Neural crest cell (in vitro differentiated cells): ENCODE results near the gene PLXND1. TPM values are rescaled to one million over a fixed set of nuclear protein-coding genes. Genes with fewer than 3 reads are reported as not detected.

Experiments used
- DNase-seq: peaks from one replicate; pipeline ENCODE4 v3.0.0; 2021; ENCODE audit warnings: low read depth, mixed read lengths, low spot score
- H3K27ac Mint-ChIP-seq: one replicate; pipeline ENCODE4 v1.8.0; 2021; ENCODE audit warnings: mild to moderate bottlenecking, mixed read lengths; ENCODE audit not compliant: unreplicated experiment
- H3K27me3 Mint-ChIP-seq: 2 replicates; pipeline ENCODE4 v1.8.0; 2021; ENCODE audit warnings: low read depth, mild to moderate bottlenecking, mixed read lengths
- H3K36me3 Mint-ChIP-seq: 2 replicates; pipeline ENCODE4 v1.8.0; 2021; ENCODE audit warnings: low read depth, mild to moderate bottlenecking, mixed read lengths
- H3K4me1 Mint-ChIP-seq: 2 replicates; pipeline ENCODE4 v1.8.0; 2021; ENCODE audit warnings: mixed read lengths
- H3K4me3 Mint-ChIP-seq: one replicate; pipeline ENCODE4 v1.8.0; 2021; ENCODE audit warnings: mild to moderate bottlenecking, mixed read lengths
- H3K9me3 Mint-ChIP-seq: 2 replicates; pipeline ENCODE4 v1.8.0; 2021; ENCODE audit warnings: mixed read lengths
- total RNA-seq: library from RNA; stranded (reverse); gene quantifications from 2 replicates; pipeline ENCODE4 v1.2.1, GENCODE V29; 2021
- TF ChIP-seq, protein P1 (sequence below): fragments of 200-600 bp; sonication (generic); conservative IDR thresholded peaks from 2 replicates; pipeline ENCODE4 v1.5.0; 2021; ENCODE audit warnings: antibody characterized with exemption, mild to moderate bottlenecking

The PLXND1 gene
- total RNA-seq, 1 donor from 2014 or later: 39.4 TPM

GRCh38 chr3:129618186-129618820 lies 11.8 kb upstream of the PLXND1 start:
- Mint-ChIP-seq H3K27ac (peak overlapping the region; percentile 27), H3K4me1 (peaks cover 27% of the 10 kb centered on the region), H3K27me3 (no peaks in the 10 kb centered on the region), H3K9me3 (no peaks in the 10 kb centered on the region), H3K36me3 (no peaks in the 10 kb centered on the region), H3K4me3 (no peak overlapping the region)
- TF ChIP-seq, protein P1, sequence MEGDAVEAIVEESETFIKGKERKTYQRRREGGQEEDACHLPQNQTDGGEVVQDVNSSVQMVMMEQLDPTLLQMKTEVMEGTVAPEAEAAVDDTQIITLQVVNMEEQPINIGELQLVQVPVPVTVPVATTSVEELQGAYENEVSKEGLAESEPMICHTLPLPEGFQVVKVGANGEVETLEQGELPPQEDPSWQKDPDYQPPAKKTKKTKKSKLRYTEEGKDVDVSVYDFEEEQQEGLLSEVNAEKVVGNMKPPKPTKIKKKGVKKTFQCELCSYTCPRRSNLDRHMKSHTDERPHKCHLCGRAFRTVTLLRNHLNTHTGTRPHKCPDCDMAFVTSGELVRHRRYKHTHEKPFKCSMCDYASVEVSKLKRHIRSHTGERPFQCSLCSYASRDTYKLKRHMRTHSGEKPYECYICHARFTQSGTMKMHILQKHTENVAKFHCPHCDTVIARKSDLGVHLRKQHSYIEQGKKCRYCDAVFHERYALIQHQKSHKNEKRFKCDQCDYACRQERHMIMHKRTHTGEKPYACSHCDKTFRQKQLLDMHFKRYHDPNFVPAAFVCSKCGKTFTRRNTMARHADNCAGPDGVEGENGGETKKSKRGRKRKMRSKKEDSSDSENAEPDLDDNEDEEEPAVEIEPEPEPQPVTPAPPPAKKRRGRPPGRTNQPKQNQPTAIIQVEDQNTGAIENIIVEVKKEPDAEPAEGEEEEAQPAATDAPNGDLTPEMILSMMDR: no peak
- no peak for DNase-seq

DNA sequence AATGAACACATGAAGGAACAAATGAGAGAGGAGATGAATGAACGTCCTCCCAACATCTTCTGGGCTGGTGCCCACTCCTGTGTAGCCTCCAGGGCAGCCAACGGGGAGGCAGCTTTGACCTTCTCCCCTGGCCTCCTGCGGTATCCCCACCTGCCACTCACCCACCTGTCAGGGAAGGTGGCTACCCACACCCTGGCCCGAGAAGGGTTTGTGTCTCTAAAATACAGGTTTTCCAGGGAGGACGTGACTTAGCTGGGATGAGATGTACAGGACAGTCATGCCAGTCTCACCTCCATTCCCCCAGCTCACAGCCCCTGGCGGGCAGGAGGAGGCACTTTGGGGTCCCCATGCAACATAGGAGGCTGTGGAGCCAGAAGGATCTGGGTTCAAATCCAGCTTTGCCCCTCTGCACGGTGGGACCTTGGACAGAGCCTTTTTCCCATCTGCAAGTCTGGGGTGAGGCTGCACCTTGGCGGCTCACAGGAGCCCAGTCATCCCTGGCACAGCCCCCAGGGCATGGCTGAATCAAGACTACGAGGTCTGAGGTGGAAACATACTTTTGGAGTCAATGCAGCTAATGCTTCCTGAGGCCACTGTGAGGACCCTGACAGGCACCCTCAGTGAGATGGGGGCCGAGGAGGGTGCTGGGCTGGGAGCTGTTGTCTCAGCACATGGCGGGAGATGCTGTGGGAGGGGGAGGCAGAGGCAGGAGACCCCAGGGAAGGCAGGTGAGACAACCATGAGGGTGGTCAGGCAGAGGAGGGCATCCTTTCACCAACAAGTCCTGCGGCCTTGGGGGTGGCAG lies 11.1 kb upstream of the PLXND1 start:
- Mint-ChIP-seq H3K36me3 (no peaks in the 10 kb centered on the region), H3K4me1 (peaks cover 27% of the 10 kb centered on the region), H3K27me3 (no peaks in the 10 kb centered on the region), H3K27ac (no peak overlapping the region), H3K9me3 (no peaks in the 10 kb centered on the region), H3K4me3 (no peak overlapping the region)
- TF ChIP-seq, protein P1: no peak
- no peak for DNase-seq

DNA sequence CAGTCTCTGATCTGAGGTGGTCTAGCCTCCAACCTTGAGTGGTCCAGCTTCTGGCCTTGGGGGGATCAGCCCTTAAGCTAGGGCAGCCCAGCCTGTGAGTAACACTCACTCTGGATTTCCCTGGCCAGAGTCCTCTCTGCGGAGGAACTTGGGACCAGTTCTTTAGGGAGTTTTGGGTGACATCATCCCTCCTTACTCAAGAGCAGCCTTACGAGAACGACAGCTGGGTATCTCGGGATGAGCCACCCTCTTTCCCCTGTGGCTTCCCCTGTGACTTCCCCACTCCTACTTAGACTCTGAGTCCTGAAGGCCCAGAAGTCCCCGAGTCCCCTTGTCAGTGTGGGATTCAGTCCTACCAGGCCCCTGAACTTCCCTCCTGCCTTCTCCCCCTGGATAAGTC lies 10.2 kb upstream of the PLXND1 start:
- DNase-seq: no peak
- Mint-ChIP-seq H3K9me3 (no peaks in the 10 kb centered on the region), H3K27ac (no peak overlapping the region), H3K27me3 (no peaks in the 10 kb centered on the region), H3K4me3 (peak overlapping the region; percentile 43), H3K36me3 (no peaks in the 10 kb centered on the region), H3K4me1 (peaks cover 25% of the 10 kb centered on the region)
- TF ChIP-seq, protein P1: no peak

DNA sequence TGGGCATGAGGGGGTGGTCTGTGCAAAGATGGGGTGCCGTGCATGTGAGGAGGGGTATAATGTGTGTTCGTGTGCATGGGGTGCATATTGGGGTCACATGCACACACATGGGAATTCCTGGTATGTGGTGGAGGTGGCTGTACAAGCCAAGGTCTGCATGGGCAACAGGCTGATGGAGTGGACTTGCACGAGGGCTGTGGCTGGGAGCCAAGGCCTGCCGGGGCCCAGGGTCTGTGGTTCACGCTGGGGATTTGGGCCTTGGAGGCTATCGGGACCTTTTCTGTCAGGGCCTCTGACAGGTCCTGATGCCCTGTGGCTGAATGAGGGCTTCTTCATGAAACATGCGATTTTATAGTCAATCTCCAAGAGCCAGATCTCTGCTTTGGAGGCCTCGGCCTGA lies 9.8 kb upstream of the PLXND1 start:
- Mint-ChIP-seq H3K36me3 (no peaks in the 10 kb centered on the region), H3K4me3 (no peak overlapping the region), H3K27me3 (no peaks in the 10 kb centered on the region), H3K9me3 (no peaks in the 10 kb centered on the region), H3K4me1 (peaks cover 25% of the 10 kb centered on the region), H3K27ac (no peak overlapping the region)
- TF ChIP-seq, protein P1: no peak
- no peak for DNase-seq

GRCh38 chr3:129615751-129616281 lies 9.3 kb upstream of the PLXND1 start:
- TF ChIP-seq, protein P1: no peak
- Mint-ChIP-seq H3K27ac (no peak overlapping the region), H3K27me3 (no peaks in the 10 kb centered on the region), H3K4me1 (peaks cover 23% of the 10 kb centered on the region), H3K4me3 (no peak overlapping the region), H3K9me3 (no peaks in the 10 kb centered on the region), H3K36me3 (no peaks in the 10 kb centered on the region)
- DNase-seq: no peak
